Islet of Langerhans (tissue), 1 donor: Measurements from ENCODE around the gene TMEM267.
"Not testable (repeated sequence)": the region's sequence is repeated elsewhere in the genome, so short reads cannot be mapped to it uniquely, and the experiment has no call there.

Experiments
- FAIRE-seq: peaks from one replicate; lab custom pipeline; 2011; peaks lifted over from hg19 to GRCh38; lab: Jason Lieb, UNC

Gene TMEM267

GRCh38 chr5:43483298-43484105, at the start of gene TMEM267:
TSS of gene TMEM267 (minus strand) at chr5:43483865. CDS start at chr5:43453969, 29,896 bp downstream.
- FAIRE-seq: no peak

DNA sequence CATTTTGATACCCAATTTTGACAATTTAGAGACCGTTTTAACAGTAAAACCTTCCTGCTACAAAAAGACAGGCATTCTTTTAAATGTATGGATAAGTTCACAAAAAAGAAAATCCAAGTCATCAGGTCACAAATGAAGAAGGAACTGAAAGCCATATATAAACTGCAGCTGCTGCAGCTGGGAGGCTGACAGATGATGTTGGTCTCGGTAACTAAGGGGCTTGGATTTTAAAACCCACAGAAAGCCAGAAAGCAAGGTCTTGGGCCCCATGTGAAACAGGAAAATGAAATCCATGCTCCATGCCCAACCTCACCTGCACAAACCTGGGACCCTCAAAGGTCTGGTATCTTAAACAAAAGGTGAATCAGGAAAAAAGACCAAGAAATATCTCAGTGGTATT, 47.0 kb upstream of the TMEM267 start:
- no peak for FAIRE-seq

DNA sequence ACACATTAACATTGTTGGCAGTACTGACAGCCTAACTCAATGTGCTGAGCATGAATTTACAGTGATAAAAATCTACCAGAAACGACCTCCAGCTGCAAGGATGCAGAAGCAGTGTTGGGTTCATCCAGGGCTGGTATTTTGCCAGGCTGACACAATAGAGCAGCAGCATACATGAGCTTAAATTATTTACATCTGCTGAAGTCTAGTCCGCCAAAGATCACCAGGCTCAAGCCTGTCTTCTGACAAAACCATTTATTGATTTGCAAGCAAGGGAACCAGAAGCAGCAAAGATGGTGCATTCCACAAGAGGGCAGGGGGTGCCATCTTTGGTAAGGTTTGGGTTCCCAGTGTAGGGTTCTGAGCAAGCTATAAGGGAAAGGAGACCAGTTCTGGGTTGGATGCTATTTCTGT, 40.0 kb upstream of the TMEM267 start:
- no peak for FAIRE-seq

DNA sequence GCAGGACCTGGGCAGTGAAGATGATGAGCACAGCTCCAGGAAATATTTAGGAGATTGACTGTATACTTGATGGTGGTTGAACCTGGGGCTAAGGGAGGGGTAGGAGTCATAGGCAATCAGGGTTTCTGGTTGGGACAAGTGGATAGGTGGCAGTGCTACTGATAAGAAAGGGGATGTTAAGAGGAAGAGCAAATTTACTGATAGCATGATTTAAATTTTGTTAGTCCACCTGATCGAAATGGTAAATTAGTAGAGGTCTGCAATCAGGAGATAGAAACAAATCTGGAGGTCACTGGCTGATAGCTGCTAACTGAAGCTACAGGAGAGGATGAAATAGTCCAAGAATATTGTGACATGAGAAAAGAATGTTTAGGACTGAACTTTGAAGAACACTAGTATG, 37.0 kb upstream of the TMEM267 start:
- FAIRE-seq: no peak

- FAIRE-seq: no peak
These were observed 32.0 kb upstream of the TMEM267 start for GRCh38 chr5:43515678-43516048.

DNA sequence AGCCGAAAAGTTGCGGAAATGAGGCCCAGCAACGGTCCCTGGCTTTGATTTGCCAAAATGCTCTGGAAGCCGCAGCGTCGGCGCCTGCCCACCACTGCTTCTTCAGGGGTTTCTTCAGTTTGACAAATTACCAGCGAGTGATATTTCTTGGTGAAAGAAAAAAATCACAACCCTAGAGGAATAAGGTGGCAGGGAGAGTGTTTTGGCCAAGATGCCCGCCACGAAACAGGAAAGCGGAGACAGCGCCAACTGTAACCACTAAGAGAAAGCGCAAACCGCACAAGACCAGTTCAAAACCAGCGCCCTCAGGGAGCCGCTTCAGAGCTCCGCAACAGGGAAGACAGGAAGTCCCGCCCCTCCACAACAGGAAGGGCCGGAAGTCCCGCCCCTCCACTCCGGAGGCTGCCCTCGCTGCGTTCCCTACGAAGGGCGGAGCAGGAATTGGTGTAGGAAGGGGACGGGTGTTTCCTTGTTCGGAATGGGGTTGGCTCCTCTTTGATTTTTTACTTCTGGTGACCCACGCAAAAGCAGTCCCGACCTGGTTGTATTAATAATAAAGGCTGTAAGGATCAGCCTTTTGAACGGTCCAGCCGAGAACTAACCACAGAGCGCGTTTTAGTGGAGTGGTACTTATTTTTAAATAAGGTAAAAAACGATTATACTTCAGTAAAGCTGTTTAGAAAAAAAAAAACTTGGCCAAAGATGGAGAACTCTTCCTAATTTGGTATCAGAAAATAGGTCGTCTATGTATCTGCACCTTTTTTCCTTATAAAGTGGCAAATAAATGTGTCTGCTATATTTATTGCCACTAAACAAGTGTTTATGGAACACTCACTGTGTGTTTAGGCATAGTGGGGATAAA, 31.4 kb upstream of the TMEM267 start, which contains the start of gene C5orf34:
C5orf34 (minus strand) TSS at position 333 of the 862 bp plus-strand sequence. CDS start 5,809 bp downstream, outside the sequence.
- FAIRE-seq: no peak

GRCh38 chr5:43514471-43514815, 30.8 kb upstream of the TMEM267 start:
- FAIRE-seq: no peak

GRCh38 chr5:43514025-43514424, 30.4 kb upstream of the TMEM267 start:
- FAIRE-seq: no peak

- FAIRE-seq: not testable (repeated sequence)
These were observed 27.4 kb upstream of the TMEM267 start for GRCh38 chr5:43511062-43511461.

DNA sequence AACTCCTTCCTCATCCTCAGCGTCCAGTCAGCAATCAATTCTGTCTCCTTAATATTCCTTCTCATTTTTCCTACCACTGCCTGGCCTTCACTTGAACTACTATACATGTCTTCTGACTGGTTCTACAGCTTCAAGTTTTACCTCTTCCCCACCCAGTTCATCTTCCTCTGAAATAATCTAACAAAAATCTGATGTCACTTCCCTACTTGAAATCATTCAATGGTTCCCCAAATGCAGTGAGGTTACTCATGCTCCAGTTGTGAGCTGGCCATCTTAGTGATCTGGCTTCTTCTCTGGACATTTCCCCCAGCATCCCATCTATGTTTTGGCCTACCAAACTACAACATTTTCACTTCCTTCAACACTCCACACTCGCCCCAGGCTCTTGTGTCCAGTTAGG, 14.9 kb upstream of the TMEM267 start:
- FAIRE-seq: no peak

DNA sequence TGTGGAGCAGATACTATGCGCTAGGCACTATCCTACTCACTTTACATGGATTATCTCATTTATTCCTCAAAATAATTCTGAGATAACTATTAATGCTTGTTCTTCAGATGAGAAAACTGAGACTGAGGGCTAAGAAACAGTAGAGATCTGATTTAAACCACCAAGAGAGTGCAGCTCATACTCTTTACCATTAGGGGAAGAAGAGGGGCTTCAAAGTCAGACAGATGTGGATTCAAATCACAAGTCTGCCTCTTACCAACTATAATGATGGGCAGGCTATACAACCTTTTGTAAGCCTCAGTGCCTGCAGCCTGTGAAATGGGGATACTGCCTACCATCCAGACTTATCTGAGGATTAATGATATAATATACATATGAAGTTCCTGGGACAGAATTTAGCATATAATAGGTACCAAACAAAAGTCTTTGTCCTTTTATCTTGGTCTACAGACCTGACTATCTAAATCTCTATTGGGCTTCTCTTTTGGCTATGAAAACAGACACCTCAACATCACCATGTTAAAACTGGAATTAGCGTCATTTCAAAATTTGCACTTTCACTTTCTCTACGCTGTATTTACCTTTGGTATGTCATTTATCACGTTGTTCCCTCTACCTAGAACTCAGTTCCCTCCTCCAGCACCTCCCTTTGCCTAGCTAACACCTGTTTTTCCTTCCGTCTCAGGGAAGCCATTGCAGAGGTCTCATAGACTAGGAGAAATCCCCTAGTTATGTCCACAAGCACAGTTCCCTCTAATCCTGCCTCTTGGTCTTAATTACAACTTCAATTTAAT, 13.8 kb upstream of the TMEM267 start:
- FAIRE-seq: no peak

DNA sequence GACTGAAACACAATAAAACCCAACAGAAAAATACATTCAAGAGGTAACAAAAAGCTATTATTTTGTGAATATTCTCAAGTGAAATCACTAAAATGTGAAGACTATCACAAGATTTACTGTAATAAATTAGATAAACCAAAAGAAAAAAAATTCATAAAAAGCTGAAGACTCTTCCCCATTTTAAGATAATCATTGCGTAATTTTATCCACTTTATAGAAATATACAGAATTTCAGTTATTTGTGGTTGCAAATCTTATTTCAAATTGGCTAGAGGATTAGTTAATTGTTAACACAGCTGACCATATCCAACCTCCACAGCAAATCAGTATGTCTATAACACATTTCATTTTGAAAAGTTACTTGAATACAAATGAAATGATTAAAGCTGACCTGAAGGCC, 7.7 kb upstream of the TMEM267 start:
- FAIRE-seq: no peak

GRCh38 chr5:43486353-43486752, 2.7 kb upstream of the TMEM267 start:
- FAIRE-seq: no peak

DNA sequence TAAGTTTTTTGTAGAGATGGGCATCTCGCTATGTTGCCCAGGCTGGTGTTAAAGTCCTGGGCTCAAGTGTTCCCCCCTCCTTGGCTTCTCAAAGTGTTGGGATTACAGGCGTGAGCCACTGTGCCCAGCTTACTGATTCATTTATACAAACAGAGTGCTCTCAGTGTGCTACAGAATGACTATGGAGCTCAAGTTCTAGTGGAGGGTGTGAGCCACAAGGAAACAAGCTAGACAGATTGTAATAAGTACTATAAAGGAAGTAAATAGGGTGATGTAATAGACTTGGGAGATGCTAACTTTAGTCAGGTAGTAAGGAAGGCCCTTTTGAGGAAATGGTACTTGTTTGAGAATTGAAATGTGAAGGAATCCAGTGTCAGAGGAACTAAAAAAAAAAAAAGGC, 1.7 kb upstream of the TMEM267 start:
- FAIRE-seq: no peak

DNA sequence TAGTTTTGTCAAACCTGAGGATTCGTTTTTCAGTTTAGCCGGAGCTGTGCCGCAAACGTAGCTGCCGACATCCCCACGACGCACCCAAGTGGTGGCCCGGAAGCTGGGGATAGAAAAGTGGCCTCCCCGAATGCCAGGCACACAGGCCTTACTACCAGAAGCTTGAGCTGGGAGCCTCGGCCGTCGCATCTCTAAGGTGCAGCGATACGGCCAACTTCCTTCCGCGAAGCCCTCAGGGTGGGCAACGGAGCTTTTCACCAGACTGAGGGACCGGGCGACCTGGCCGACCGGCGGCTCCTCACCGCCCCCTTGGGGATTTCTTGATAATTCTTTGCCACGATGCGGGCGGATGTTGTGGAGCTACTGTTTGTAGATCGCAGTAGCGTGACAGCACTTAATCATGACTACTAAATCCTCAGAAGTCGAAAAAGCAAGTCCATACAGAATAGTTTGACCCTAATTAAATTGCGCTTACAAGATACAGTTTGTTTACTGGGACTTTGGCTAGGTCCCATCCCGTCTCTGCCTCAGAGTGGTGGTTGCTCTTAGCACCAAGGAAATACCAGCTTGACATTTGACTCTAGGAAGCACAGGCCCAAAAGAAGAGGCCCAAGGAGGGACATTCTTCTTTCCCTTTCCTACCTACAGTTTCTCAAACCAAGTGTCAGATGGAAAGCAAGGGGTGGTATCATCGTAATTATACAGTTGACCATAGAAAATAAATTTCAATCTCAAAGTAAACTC, 613 bp upstream of the TMEM267 start:
- peak; percentile 65 for FAIRE-seq

- no peak for FAIRE-seq
These were observed 971 bp downstream of the TMEM267 start for GRCh38 chr5:43482490-43483297.

DNA sequence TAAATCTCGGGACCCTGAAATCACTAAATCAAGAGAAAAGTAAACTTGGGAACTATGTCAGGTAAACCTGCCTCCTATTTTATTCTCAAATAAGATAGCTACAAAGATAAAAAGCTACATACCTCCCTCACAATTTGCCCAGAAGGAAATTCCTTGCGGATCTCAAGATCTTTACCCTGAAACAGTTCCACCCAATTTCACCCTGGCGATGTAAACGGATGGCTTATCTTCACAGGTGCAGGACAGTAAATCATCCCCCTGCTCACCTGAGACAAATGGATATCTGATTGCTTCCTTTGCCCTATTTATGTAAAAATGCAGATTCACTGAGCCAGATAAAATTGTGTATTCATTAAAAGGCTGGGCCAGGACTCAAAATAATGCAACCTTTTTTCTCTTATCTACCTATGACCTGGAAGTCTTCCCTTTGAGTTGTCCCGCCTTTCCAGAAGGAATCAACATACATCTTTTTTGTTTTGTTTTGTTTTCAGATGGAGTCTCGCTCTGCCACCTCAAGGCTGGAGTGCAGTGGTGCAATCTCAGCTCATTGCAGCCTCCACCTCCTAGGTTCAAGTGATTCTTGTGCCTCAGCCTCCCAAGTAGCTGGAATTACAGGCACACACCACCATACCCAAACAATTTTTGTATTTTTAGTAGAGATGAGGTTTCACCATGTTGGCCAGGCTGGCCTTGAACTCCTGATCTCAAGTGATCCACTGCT, 13.8 kb downstream of the TMEM267 start:
- no peak for FAIRE-seq

DNA sequence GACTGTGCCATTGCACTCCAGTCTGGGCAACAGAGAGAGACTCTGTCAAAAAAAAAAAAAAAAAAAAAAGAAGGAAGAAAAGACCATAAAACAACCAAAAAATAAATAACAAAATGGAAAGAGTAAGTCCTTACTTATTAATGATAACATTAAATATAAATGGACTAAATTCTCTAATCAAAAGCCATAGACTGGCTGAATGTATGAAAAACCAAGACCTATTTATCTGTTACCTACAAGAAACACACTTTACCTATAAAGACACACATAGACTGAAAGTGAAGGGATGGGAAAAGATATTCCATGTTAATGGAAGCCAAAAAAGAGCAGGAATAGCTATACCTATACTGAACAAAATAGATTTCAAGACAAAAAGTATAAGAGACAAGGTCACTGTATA, 16.6 kb downstream of the TMEM267 start:
- FAIRE-seq: no peak

GRCh38 chr5:43465455-43465854, 18.2 kb downstream of the TMEM267 start:
- FAIRE-seq: not testable (repeated sequence)

DNA sequence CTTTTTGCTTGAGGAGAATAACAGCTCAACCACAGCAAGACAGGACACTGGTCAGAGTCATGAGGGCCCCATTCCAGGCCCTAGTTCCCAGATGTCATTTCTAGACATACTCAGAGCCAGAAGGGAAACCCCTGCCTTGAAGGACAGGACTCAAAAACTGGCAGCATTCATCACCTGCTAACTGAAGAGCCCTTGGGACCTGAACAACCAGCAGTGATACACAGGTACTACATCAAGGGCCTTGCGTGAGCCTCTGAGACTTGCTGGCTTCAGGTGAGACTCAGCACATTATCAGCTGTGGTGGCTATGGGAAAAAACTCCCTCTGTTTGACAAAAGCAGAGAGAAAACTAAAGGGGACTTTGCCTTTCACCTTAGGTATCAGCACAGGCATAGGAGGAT, 22.6 kb downstream of the TMEM267 start:
- no peak for FAIRE-seq
